Vagina (tissue), 2 donors: ENCODE measurements around the gene HNRNPDL.

Experiments
- CTCF ChIP-seq, 3 experiments: fragments of 450-650 bp in 2 of 3; fragments of 200-600 bp in 1 of 3; sonication (generic) in 1 of 3; IDR thresholded peaks; one replicate each; pipeline ENCODE4 v1.5.1; 2017 to 2019; ENCODE audit warnings: antibody characterized with exemption in 3 of 3, mild to moderate bottlenecking in 2 of 3, moderate library complexity in 2 of 3
- POLR2AphosphoS5 ChIP-seq, 2 donors: sonication (generic); formaldehyde crosslinking; IDR thresholded peaks; one replicate each; pipeline ENCODE4 v1.9.0; 2017; ENCODE audit warnings: antibody characterized with exemption in 2 of 2, mild to moderate bottlenecking in 2 of 2, low read depth in 1 of 2; ENCODE audit not compliant: insufficient read depth in 1 of 2

DNA sequence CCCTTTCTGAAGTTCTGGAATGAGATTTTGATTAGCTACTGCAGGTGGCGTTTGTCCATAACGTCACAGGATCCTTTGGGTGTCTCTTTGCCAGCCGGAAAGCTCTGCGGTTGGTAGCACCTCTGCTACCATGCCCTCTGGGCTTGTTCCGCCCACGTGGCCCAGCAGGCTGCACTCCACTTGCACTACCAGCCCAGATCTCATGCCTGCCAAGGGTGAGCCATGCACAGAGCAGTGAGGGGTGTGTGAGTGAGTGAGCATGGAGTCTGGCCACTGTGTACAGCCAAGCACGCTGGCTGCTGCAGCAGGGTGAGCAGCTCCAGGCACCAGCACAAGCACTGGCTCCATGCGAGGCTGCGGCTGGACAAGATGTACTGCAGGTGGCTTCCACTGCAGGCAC lies 49.9 kb downstream of the HNRNPDL start:
- TF ChIP-seq CTCF (IDR thresholded peaks at IDR 0.05) (no peak), POLR2AphosphoS5 (IDR thresholded peaks at IDR 0.05; ENCODE audit: insufficient read depth in 1 of 2, low read depth in 1 of 2) (no peak)
